Measurements from ENCODE around the gene HPS4.

- no peak for TF ChIP-seq CTCF (IDR thresholded peaks at IDR 0.05)
- no peak for TF ChIP-seq POLR2A (IDR thresholded peaks at IDR 0.05)
These were observed 45.8 kb upstream of the HPS4 start for GRCh38 chr22:26529345-26529744.
